Cerebellar cortex (tissue), 1 donor: ENCODE measurements around the gene HLA-DRA.

Experiments used
- DNase-seq: peaks from one replicate; pipeline ENCODE4 v3.0.0-alpha.2; 2015; ENCODE audit warnings: low spot score

Gene HLA-DRA

DNA sequence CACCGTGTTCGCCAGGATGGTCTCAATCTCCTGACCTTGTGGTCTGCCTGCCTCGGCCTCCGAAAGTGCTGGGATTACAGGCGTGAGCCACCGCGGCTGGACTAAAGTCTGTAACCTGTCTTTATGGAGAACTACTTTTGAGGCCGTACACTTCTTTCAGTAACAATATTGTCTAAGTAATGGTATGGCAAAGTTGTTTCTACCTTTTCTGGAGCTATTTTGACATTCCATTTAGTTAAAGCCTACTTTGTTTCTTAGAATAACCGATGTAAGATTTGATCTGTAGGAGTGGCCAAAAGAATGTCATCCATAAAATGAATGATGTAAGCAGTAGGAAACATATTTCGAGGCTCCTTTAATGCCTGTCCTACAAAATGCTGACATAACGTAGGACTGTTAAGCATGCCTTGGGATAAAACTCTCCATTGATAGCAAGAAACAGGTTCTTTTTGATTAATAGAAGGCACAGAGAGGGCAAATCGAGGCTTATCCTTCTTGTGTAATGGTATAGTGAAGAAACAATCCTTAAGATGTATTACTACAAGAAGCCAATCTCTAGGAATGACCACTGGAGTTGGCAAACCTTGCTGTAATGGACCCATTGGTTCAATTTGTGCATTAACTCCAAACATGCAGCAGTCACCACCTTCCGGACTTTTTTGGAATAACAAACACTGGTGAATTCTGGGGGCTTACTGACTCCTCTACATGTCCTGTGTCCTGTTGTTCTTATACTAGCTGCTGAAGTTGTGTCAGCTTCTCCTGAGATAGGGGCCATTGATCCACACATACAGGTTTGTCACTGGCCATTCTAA lies 35.9 kb downstream of the HLA-DRA start:
- no peak for DNase-seq

- no peak for DNase-seq
Observed at GRCh38 chr6:32483968-32484613, 44.4 kb downstream of the HLA-DRA start.

- no peak for DNase-seq
Observed at GRCh38 chr6:32484614-32484998, 44.9 kb downstream of the HLA-DRA start.

DNA sequence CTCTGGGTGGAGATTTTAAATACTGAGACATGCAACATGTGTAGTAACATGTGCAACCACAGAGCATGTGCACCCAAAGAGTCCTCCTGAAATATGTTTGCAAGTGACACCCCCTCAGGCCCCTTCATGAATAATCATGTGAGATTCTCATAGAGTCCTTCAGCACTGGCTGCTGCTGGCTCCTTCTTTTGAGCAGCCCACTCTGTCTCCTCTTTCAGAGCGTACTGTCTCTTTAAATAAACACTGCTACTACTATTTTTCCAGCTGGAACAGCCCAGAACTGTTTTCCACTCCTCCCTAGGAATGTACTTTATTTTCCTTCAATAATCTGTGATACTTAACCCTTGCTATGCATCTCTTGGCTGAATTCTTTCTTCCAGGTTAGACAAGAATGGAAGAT lies 48.4 kb downstream of the HLA-DRA start:
- no peak for DNase-seq

DNA sequence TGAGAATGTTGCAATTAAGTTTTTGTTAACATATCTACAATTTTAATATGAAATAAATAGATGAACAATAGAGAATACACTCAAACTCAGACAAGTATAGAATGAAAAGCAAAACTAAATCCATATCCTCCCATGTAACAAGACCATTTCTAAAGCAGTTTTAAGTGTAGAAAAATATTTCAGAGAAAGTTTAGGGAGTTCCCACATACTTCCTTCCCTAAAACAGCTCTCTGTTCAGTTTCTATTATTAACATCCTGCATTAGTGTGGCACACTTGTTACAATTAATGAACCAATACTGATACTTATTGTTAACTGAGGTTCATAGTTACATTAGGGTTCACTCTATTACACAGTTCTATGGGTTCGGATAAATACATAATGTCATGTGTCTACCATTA lies 52.0 kb downstream of the HLA-DRA start:
- no peak for DNase-seq

DNA sequence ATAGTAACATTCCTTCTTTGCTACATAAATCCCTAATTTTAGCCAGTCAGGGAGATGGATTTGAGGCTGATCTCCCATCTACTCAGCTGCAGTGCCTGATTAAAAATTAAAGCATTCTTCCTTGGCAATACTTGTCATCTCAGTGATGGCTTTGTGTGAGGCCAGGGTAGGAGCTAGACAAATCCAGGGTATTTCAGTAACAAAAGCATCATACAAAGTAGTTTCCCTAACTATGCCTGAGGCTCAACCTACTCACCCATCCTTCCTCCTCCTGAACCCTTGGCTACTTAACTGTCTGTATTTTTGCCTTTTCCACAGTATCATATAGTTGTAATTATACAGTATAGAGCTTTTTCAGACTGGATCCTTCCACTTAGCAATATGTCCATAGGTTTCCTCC lies 52.7 kb downstream of the HLA-DRA start:
- DNase-seq, result no peak
